GM23338 (cell line): ENCODE measurements around the gene ACAD8.

Experiments
- CTCF ChIP-seq, 2 experiments: fragments of 200-600 bp in 1 of 2; sonication (generic) in 1 of 2; conservative IDR thresholded peaks; 2 replicates each; pipeline versions ENCODE4 v1.5.1 to v1.6.1; 2016 to 2017; ENCODE audit warnings: antibody characterized with exemption in 2 of 2, low read depth in 2 of 2, mild to moderate bottlenecking in 2 of 2, moderate library complexity in 1 of 2
- ETS1 ChIP-seq: IDR thresholded peaks from 2 replicates; pipeline ENCODE4 v1.6.1; 2016; ENCODE audit warnings: antibody characterized with exemption
- EZH2 ChIP-seq: fragments of 200-600 bp; sonication (generic); IDR thresholded peaks from one replicate; pipeline ENCODE4 v1.8.0; 2017; ENCODE audit warnings: antibody characterized with exemption, mild to moderate bottlenecking, low read depth; ENCODE audit not compliant: unreplicated experiment
- EZH2phosphoT487 ChIP-seq: fragments of 200-600 bp; sonication (generic); IDR thresholded peaks from one replicate; pipeline ENCODE4 v1.8.1; 2018; ENCODE audit warnings: antibody characterized with exemption; ENCODE audit not compliant: unreplicated experiment
- JUNB ChIP-seq: IDR thresholded peaks from one replicate; pipeline ENCODE4 v1.6.1; 2016; ENCODE audit warnings: antibody characterized with exemption; ENCODE audit not compliant: unreplicated experiment
- POLR2AphosphoS5 ChIP-seq: IDR thresholded peaks from 2 replicates; pipeline ENCODE4 v1.6.1; 2016; ENCODE audit warnings: antibody characterized with exemption, low read depth
- REST ChIP-seq: IDR thresholded peaks from one replicate; pipeline ENCODE4 v1.6.1; 2018; ENCODE audit warnings: antibody characterized with exemption; ENCODE audit not compliant: unreplicated experiment
- ZNF331 ChIP-seq: fragments of 250-450 bp; sonication (Bioruptor Pico); IDR thresholded peaks from 2 replicates; pipeline ENCODE4 v1.5.0; 2020; ENCODE audit warnings: low read depth, mild to moderate bottlenecking, moderate library complexity
- ZNF462 ChIP-seq: fragments of 250-450 bp; sonication (Bioruptor Pico); IDR thresholded peaks from 2 replicates; pipeline ENCODE4 v1.5.0; 2020; ENCODE audit warnings: mild to moderate bottlenecking, moderate library complexity

GRCh38 chr11:134275188-134275533 lies 21.8 kb downstream of the ACAD8 start:
- TF ChIP-seq CTCF (conservative IDR thresholded peaks at IDR 0.05; ENCODE audit: low read depth in 2 of 2) (no peak), POLR2AphosphoS5 (no peak), JUNB (no peak), EZH2 (no peak), EZH2phosphoT487 (no peak), ZNF462 (CRISPR knock-in tag) (no peak), REST (no peak), ZNF331 (CRISPR knock-in tag) (no peak), ETS1 (no peak)
